ENCODE data around the gene MGAM2. TPM values are rescaled to one million over a fixed set of nuclear protein-coding genes. Genes with fewer than 3 reads are reported as not detected.

MGAM2 gene
- total and polyA plus RNA-seq, 7 donors, result 0.03 to 0.06 TPM; not detected in 5

DNA sequence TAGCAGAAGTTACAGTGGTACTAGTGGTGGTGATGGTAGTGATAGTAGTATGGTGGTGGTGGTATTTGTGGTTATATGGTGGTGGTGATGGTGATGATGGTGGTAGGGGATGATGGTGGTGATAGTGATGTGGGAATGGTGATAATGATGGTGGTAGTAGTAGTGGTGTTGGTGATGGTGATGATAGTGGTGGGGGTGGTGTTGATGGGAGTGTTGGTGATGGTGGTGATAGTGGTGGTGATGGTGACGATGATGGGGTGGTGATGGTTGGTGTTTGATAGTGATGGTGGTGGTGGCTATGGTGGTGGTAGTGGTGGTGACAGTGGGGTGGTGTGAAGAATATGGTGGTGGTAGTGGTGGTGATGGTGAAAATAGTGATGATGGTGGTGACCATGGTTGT, 27.9 kb upstream of the MGAM2 start:
- Histone ChIP-seq H3K27me3 (ENCODE audit: insufficient read depth in 3 of 3, low read length in 2 of 3) (no peaks in the 10 kb centered on the region), H3K27ac (no peak overlapping the region), H3K4me3 (no peak overlapping the region), H3K36me3 (ENCODE audit: insufficient read depth in 1 of 2, low read depth in 1 of 2) (no peaks in the 10 kb centered on the region), H3K4me1 (no peaks in the 10 kb centered on the region), H3K9me3 (no peaks in the 10 kb centered on the region)
- ATAC-seq (no peak), DNase-seq (no peak)
- intact Hi-C loops (cut with DNase I), result no loop called here
- 88 to 100% (median 100%) methylated on average over 1 of the region's 1 CpG for WGBS, 3 donors
- TF ChIP-seq, protein P1, sequence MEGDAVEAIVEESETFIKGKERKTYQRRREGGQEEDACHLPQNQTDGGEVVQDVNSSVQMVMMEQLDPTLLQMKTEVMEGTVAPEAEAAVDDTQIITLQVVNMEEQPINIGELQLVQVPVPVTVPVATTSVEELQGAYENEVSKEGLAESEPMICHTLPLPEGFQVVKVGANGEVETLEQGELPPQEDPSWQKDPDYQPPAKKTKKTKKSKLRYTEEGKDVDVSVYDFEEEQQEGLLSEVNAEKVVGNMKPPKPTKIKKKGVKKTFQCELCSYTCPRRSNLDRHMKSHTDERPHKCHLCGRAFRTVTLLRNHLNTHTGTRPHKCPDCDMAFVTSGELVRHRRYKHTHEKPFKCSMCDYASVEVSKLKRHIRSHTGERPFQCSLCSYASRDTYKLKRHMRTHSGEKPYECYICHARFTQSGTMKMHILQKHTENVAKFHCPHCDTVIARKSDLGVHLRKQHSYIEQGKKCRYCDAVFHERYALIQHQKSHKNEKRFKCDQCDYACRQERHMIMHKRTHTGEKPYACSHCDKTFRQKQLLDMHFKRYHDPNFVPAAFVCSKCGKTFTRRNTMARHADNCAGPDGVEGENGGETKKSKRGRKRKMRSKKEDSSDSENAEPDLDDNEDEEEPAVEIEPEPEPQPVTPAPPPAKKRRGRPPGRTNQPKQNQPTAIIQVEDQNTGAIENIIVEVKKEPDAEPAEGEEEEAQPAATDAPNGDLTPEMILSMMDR (IDR thresholded peaks at IDR 0.05), result no peak

DNA sequence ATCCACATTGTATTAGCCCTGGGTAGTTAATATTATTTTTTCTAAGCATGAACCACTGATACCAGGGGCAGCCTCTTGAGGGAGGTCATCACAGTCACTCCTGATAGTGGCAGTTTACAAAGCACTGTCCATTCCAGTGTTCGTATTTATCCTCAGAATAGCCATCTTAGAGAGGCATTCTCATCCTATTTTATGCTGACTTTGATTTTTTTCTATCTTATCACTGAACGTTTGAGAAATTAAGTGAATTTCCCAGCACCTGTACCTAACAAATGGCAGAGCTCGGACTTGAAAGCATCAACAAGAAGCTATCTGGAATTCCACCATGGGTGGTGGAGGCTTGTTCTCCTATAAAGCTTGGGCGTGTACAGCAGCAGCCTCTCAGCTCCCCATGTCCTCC, 26.1 kb upstream of the MGAM2 start:
- Histone ChIP-seq H3K4me1 (no peaks in the 10 kb centered on the region), H3K27me3 (ENCODE audit: insufficient read depth in 3 of 3, low read length in 2 of 3) (no peaks in the 10 kb centered on the region), H3K4me3 (no peak overlapping the region), H3K27ac (no peak overlapping the region), H3K9me3 (no peaks in the 10 kb centered on the region), H3K36me3 (ENCODE audit: insufficient read depth in 1 of 2, low read depth in 1 of 2) (no peaks in the 10 kb centered on the region)
- intact Hi-C loops (cut with DNase I), result no loop called here
- DNase-seq (no peak), ATAC-seq (no peak)
- TF ChIP-seq, protein P1 (IDR thresholded peaks at IDR 0.05), result no peak
- WGBS, 3 donors, result 76 to 83% (median 77%) methylated on average over 4 of the region's 4 CpGs

DNA sequence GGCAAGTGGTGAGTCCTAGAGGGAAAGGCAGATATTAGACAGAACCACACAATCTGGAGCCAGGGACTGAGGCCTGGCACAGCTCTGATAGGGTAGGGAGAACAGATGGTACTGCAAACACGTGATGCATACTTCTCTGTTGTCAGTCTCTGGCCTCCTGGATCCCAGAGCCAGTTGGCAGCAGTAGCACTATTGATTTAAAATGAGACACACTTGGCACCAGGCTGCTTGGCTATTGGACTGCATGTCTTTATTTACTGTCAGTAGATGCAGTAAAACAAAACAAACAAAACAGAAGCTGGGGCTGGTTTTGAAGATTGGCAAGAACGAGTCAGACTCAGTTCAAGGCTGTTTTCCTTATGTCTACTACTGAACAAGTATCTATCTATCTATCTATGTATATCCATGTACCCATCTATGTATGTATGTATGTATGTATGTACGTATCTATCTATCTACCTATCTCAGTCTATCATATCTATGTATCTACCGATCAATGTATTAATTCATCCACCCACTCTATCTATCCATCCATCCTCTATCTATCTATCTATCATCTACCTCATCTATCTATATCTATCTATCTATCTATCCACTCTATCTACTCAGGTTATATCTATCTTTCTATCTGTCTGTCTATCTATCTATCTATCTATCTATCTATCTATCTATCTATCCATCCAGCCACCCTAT, 23.4 kb upstream of the MGAM2 start:
- Histone ChIP-seq H3K27ac (no peak overlapping the region), H3K4me3 (no peak overlapping the region), H3K4me1 (no peaks in the 10 kb centered on the region), H3K27me3 (ENCODE audit: insufficient read depth in 3 of 3, low read length in 2 of 3) (no peaks in the 10 kb centered on the region), H3K9me3 (no peaks in the 10 kb centered on the region), H3K36me3 (ENCODE audit: insufficient read depth in 1 of 2, low read depth in 1 of 2) (no peaks in the 10 kb centered on the region)
- 49 to 57% (median 54%) methylated on average over 4 of the region's 4 CpGs for WGBS, 3 donors
- TF ChIP-seq, protein P1 (IDR thresholded peaks at IDR 0.05), result no peak
- DNase-seq (no peak), ATAC-seq (no peak)
- intact Hi-C loops (cut with DNase I), result no loop called here

DNA sequence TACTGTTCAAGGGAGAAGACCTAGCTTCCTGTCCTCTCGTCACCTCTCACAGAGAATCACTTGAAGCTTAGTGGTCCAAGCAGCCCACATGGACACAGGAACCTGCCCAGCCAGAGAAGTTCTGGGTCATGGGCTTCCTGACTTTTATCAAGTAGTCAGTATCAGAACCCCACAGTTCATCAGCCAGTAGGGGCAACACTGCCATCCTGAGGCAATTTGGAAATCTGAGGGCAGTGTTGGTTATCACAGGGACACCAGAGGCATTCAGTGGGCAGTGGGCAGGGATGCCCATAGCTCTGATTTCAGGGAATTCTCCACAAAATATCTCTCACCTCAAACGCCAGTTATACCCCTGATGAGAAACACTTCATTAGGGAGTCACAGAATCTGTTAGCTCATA, 22.5 kb upstream of the MGAM2 start:
- ATAC-seq, result no peak
- no peaks in the 10 kb centered on the region for H3K9me3 ChIP-seq
- no peaks in the 10 kb centered on the region for H3K36me3 ChIP-seq (ENCODE audit: insufficient read depth in 1 of 2, low read depth in 1 of 2)
- H3K27me3 ChIP-seq (ENCODE audit: insufficient read depth in 3 of 3, low read length in 2 of 3), result no peaks in the 10 kb centered on the region
- no peak overlapping the region for H3K27ac ChIP-seq
- no peak overlapping the region for H3K4me3 ChIP-seq
- no peaks in the 10 kb centered on the region for H3K4me1 ChIP-seq
- 73 to 94% (median 87%) methylated on average over 2 of the region's 2 CpGs for WGBS, 3 donors
- no peak for DNase-seq
- intact Hi-C loops (cut with DNase I), result no loop called here
- TF ChIP-seq, protein P1 (IDR thresholded peaks at IDR 0.05), result no peak

DNA sequence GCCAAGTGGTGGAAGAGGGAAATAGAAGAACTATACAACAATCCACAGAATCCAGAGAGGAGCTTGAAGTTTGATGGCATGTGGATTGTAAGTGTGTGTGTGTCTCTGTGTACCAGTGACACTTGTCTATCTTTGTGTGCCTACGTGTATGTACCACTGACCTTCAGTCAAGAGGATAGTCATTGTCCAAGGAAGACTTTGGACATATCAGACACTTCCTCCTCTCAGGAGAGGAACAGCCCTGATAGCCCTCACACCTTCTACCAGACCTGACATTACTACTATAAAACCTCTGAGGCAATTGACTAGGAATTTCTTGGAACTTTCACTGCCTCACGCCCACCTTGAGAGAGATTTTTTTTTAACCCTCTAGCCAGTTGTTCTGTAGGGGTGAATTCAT, 19.6 kb upstream of the MGAM2 start:
- ATAC-seq (no peak), DNase-seq (no peak)
- no peak overlapping the region for H3K27ac ChIP-seq
- intact Hi-C loops (cut with DNase I), result no loop called here
- H3K4me1 ChIP-seq, result no peaks in the 10 kb centered on the region
- H3K27me3 ChIP-seq (ENCODE audit: insufficient read depth in 3 of 3, low read length in 2 of 3), result no peaks in the 10 kb centered on the region
- 67 to 71% (median 67%) methylated on average over 2 of the region's 2 CpGs for WGBS, 3 donors
- TF ChIP-seq, protein P1 (IDR thresholded peaks at IDR 0.05), result no peak
- no peaks in the 10 kb centered on the region for H3K9me3 ChIP-seq
- no peaks in the 10 kb centered on the region for H3K36me3 ChIP-seq (ENCODE audit: insufficient read depth in 1 of 2, low read depth in 1 of 2)
- H3K4me3 ChIP-seq, result no peak overlapping the region
